ENCODE data around the gene TXNDC11. TPM values are rescaled to one million over a fixed set of nuclear protein-coding genes. Genes with fewer than 3 reads are reported as not detected.

Gene TXNDC11
- total RNA-seq, 1 experiment from 2014 or later, result 11.1 TPM

DNA sequence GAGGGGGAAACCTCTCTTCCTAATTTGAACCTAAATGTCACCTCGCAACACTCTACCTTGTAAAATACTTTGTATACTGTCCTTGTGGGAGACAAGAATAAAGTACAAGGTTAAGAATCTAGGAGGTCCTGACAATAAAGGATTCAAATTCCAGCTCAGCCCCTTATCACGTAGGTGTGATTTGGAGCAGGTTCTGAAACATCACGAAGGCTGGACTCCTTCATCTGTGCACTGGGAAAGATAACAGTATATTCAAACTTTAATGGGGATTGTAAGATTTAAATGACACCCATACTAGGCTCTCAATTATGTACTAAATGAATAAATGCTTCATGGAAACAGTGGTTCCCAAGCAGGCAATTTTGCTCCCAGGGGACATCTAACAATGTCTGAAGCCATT is 2.1 kb downstream of the TXNDC11 start:
- Mint-ChIP-seq H3K36me3 (peaks cover 5% of the 10 kb centered on the region; the same call in 1 of the 2 replicates), H3K9me3 (no peaks in the 10 kb centered on the region), H3K27ac (no peak overlapping the region), H3K4me1 (peaks cover 21% of the 10 kb centered on the region), H3K4me3 (peak overlapping the region; percentile 93), H3K27me3 (ENCODE audit: low read depth) (no peaks in the 10 kb centered on the region)
- ChIA-PET POLR2A (no interaction called here), CTCF (no interaction called here)
- ATAC-seq (no peak), DNase-seq (ENCODE audit: low spot score) (no peak)
- no peak for TF ChIP-seq IRF2 (CRISPR knock-in tag; IDR thresholded peaks at IDR 0.05; ENCODE audit: borderline replicate concordance, low read depth)

DNA sequence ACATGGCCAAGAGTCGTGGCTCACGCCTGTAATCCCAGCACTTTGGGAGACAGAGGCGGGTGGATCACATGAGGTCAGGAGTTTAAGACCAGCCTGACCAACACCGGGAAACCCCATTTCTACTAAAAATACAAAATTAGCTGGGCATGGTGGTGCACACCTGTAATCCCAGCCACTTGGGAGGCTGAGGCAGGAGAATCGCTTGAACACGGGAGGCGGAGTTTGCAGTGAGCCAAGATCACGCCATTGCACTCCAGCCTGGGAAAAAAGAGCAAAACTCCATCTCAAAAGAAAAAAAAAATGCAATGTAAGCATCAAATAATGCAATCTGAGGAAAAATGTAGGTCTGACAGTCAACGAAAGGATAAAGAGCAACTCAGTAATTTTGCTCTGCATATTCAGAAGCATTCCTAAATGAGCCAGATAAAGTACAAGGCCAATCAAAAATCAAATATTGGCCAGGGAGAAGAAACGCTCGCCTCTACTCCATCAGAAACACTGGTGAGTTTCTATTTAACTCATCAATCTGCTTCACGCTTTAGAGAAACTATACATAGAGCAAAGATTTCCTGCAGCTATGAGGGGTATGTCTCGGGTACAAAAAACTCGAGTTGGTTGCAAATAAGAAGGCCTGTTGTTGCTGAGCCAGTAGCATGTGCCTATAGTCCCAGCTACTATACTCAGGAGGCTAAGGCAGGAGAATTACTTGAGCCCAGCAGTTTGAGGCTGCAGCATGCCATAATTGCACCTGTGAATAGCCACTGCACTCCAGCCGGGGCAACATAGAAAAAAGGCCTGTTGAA is 3.7 kb downstream of the TXNDC11 start:
- Mint-ChIP-seq H3K9me3 (no peaks in the 10 kb centered on the region), H3K4me3 (no peak overlapping the region), H3K27me3 (ENCODE audit: low read depth) (no peaks in the 10 kb centered on the region), H3K27ac (no peak overlapping the region), H3K36me3 (peaks cover 15% of the 10 kb centered on the region), H3K4me1 (peaks cover 17% of the 10 kb centered on the region)
- ChIA-PET CTCF (no interaction called here), POLR2A (no interaction called here)
- TF ChIP-seq, protein P1, sequence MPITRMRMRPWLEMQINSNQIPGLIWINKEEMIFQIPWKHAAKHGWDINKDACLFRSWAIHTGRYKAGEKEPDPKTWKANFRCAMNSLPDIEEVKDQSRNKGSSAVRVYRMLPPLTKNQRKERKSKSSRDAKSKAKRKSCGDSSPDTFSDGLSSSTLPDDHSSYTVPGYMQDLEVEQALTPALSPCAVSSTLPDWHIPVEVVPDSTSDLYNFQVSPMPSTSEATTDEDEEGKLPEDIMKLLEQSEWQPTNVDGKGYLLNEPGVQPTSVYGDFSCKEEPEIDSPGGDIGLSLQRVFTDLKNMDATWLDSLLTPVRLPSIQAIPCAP (CRISPR knock-in tag; IDR thresholded peaks at IDR 0.05), result no peak
- TF ChIP-seq, protein P2, sequence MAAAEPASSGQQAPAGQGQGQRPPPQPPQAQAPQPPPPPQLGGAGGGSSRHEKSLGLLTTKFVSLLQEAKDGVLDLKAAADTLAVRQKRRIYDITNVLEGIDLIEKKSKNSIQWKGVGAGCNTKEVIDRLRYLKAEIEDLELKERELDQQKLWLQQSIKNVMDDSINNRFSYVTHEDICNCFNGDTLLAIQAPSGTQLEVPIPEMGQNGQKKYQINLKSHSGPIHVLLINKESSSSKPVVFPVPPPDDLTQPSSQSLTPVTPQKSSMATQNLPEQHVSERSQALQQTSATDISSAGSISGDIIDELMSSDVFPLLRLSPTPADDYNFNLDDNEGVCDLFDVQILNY (CRISPR knock-in tag; IDR thresholded peaks at IDR 0.05), result no peak
- no peak for TF ChIP-seq OVOL2 (CRISPR knock-in tag; IDR thresholded peaks at IDR 0.05; ENCODE audit: borderline replicate concordance)
- TF ChIP-seq TEAD1 (CRISPR knock-in tag; IDR thresholded peaks at IDR 0.05), result no peak
- TF ChIP-seq ETV6 (CRISPR knock-in tag; IDR thresholded peaks at IDR 0.05), result no peak
- no peak for TF ChIP-seq HMGA2 (CRISPR knock-in tag; IDR thresholded peaks at IDR 0.05)
- TF ChIP-seq GABPB1 (CRISPR knock-in tag; IDR thresholded peaks at IDR 0.05), result no peak
- TF ChIP-seq, protein P3, sequence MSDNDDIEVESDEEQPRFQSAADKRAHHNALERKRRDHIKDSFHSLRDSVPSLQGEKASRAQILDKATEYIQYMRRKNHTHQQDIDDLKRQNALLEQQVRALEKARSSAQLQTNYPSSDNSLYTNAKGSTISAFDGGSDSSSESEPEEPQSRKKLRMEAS (CRISPR knock-in tag; IDR thresholded peaks at IDR 0.05), result no peak
- TF ChIP-seq SMAD3 (CRISPR knock-in tag; IDR thresholded peaks at IDR 0.05; ENCODE audit: borderline replicate concordance), result no peak
- TF ChIP-seq, protein P4, sequence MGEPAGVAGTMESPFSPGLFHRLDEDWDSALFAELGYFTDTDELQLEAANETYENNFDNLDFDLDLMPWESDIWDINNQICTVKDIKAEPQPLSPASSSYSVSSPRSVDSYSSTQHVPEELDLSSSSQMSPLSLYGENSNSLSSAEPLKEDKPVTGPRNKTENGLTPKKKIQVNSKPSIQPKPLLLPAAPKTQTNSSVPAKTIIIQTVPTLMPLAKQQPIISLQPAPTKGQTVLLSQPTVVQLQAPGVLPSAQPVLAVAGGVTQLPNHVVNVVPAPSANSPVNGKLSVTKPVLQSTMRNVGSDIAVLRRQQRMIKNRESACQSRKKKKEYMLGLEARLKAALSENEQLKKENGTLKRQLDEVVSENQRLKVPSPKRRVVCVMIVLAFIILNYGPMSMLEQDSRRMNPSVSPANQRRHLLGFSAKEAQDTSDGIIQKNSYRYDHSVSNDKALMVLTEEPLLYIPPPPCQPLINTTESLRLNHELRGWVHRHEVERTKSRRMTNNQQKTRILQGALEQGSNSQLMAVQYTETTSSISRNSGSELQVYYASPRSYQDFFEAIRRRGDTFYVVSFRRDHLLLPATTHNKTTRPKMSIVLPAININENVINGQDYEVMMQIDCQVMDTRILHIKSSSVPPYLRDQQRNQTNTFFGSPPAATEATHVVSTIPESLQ (CRISPR knock-in tag; IDR thresholded peaks at IDR 0.05), result no peak
- TF ChIP-seq, protein P5, sequence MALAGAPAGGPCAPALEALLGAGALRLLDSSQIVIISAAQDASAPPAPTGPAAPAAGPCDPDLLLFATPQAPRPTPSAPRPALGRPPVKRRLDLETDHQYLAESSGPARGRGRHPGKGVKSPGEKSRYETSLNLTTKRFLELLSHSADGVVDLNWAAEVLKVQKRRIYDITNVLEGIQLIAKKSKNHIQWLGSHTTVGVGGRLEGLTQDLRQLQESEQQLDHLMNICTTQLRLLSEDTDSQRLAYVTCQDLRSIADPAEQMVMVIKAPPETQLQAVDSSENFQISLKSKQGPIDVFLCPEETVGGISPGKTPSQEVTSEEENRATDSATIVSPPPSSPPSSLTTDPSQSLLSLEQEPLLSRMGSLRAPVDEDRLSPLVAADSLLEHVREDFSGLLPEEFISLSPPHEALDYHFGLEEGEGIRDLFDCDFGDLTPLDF (CRISPR knock-in tag; IDR thresholded peaks at IDR 0.05), result no peak
- no peak for TF ChIP-seq IRF2 (CRISPR knock-in tag; IDR thresholded peaks at IDR 0.05; ENCODE audit: borderline replicate concordance, low read depth)
- TF ChIP-seq, protein P6, sequence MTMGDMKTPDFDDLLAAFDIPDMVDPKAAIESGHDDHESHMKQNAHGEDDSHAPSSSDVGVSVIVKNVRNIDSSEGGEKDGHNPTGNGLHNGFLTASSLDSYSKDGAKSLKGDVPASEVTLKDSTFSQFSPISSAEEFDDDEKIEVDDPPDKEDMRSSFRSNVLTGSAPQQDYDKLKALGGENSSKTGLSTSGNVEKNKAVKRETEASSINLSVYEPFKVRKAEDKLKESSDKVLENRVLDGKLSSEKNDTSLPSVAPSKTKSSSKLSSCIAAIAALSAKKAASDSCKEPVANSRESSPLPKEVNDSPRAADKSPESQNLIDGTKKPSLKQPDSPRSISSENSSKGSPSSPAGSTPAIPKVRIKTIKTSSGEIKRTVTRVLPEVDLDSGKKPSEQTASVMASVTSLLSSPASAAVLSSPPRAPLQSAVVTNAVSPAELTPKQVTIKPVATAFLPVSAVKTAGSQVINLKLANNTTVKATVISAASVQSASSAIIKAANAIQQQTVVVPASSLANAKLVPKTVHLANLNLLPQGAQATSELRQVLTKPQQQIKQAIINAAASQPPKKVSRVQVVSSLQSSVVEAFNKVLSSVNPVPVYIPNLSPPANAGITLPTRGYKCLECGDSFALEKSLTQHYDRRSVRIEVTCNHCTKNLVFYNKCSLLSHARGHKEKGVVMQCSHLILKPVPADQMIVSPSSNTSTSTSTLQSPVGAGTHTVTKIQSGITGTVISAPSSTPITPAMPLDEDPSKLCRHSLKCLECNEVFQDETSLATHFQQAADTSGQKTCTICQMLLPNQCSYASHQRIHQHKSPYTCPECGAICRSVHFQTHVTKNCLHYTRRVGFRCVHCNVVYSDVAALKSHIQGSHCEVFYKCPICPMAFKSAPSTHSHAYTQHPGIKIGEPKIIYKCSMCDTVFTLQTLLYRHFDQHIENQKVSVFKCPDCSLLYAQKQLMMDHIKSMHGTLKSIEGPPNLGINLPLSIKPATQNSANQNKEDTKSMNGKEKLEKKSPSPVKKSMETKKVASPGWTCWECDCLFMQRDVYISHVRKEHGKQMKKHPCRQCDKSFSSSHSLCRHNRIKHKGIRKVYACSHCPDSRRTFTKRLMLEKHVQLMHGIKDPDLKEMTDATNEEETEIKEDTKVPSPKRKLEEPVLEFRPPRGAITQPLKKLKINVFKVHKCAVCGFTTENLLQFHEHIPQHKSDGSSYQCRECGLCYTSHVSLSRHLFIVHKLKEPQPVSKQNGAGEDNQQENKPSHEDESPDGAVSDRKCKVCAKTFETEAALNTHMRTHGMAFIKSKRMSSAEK (CRISPR knock-in tag; IDR thresholded peaks at IDR 0.05; ENCODE audit: borderline replicate concordance), result no peak
- ATAC-seq, result no peak
- DNase-seq (ENCODE audit: low spot score), result no peak
